Testis (tissue), 3 donors: Measurements from ENCODE around the gene S100A5. TPM values are rescaled to one million over a fixed set of nuclear protein-coding genes. Genes with fewer than 3 reads are reported as not detected.

ENCODE experiments used
- DNase-seq: peaks from one replicate; pipeline ENCODE4 v3.0.0-alpha.2; 2019
- H3K27ac ChIP-seq, 2 donors: fragments of 200-600 bp; sonication (generic); one replicate each; pipeline ENCODE4 v1.5.1; 2019
- H3K27me3 ChIP-seq: fragments of 200-600 bp; sonication (generic); one replicate; pipeline ENCODE4 v1.5.1; 2019
- H3K36me3 ChIP-seq: fragments of 200-600 bp; sonication (generic); one replicate; pipeline ENCODE4 v1.5.1; 2017; ENCODE audit warnings: low read depth; ENCODE audit errors: missing control alignments
- H3K4me1 ChIP-seq: fragments of 200-600 bp; sonication (generic); one replicate; pipeline ENCODE4 v1.5.1; 2019
- H3K4me3 ChIP-seq, 2 donors: fragments of 200-600 bp; sonication (generic); one replicate each; pipeline ENCODE4 v1.5.1; 2017 to 2019
- H3K9me3 ChIP-seq: fragments of 200-600 bp; sonication (generic); one replicate; pipeline ENCODE4 v1.5.1; 2017
- POLR2A ChIP-seq: fragments of 450-650 bp; IDR thresholded peaks from one replicate; pipeline ENCODE4 v1.6.1; 2017; ENCODE audit warnings: antibody characterized with exemption, mild to moderate bottlenecking, moderate library complexity
- WGBS, 2 donors: methylation state at CpG; one replicate each; pipeline ENCODE4 v1.1.5; 2018; 5-methylcytosine and 5-hydroxymethylcytosine counted together
- intact Hi-C: fragments of 100-400 bp; cut with DNase I; formaldehyde crosslinking; loops from one replicate; pipeline ENCODE4 v1.15.1; 2023; ENCODE audit warnings: low total_unique reads
- polyA plus RNA-seq: library from polyadenylated mRNA; stranded (reverse); fragments of 350-450 nt; fragmentation: Illumina TruSeq; extraction: RNeasy Lipid Tissue Mini Kit (QIAGEN cat#74804); gene quantifications from one replicate; pipeline ENCODE4 v1.2.3, GENCODE V29; 2014; ENCODE audit warnings: low read depth, low replicate concordance; ENCODE audit not compliant: insufficient read depth
- total RNA-seq, 2 donors: library from RNA; depleted of rRNA; stranded (reverse); fragments of >200 nt; gene quantifications; one replicate each; pipeline ENCODE4 v1.2.3, GENCODE V29; 2016
- TF ChIP-seq, protein P1 (sequence below), 3 experiments: fragments of 450-650 bp in 2 of 3; fragments of 200-600 bp in 1 of 3; sonication (generic) in 1 of 3; IDR thresholded peaks; one replicate each; pipeline ENCODE4 v1.5.1; 2016 to 2019; ENCODE audit warnings: antibody characterized with exemption in 3 of 3, mild to moderate bottlenecking in 2 of 3, moderate library complexity in 1 of 3

Gene S100A5
- total and polyA plus RNA-seq, 3 donors from 2014 or later = 1.3 TPM; not detected in 2

DNA sequence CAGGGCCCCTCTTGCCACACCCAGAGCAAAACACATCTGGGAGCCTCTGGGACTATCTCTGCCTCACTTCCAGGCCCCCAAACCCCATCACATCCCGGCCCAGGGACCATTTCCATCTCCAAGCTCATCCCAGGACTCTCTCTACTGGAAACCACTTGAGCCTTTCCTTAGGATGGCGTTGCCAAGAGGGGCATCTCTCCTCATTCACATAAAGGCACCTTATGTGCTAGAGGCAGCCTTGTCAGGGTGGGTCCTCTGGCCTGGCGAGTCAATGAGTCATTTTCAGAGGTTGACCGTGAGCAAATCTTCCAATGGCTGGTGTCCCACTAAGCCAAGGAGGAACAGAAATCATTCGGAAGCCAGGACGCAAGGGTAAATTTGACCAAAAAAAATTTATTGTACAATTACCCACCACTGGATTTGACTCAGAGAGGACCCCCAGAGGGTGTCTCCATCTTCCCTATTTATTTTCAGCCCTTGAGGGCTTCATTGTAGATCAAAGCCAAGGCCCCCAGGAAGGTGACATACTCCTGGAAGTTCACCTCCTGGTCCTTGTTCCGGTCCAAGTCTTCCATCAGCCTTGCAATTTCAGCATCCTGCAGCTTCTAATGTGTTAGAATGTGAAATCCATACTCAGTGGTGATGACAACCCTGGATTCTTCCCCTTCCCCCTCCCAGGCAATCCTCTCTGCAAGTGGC is 6.4 kb downstream of the S100A5 start:
- H3K4me3 ChIP-seq = peak overlapping the region; percentile 70 to 79
- no peaks in the 10 kb centered on the region for H3K27me3 ChIP-seq
- DNase-seq = no peak
- H3K9me3 ChIP-seq = no peaks in the 10 kb centered on the region
- 82 to 87% methylated on average over 7 of the region's 7 CpGs for WGBS, 2 donors
- intact Hi-C loops = loop anchor here (5.0 kb wide), 1 partner anchor 33 kb away; the partner anchor contains the start of gene S100A2
- no peaks in the 10 kb centered on the region for H3K36me3 ChIP-seq
- H3K4me1 ChIP-seq = peaks cover 15% of the 10 kb centered on the region
- TF ChIP-seq POLR2A = no peak
- TF ChIP-seq, protein P1, sequence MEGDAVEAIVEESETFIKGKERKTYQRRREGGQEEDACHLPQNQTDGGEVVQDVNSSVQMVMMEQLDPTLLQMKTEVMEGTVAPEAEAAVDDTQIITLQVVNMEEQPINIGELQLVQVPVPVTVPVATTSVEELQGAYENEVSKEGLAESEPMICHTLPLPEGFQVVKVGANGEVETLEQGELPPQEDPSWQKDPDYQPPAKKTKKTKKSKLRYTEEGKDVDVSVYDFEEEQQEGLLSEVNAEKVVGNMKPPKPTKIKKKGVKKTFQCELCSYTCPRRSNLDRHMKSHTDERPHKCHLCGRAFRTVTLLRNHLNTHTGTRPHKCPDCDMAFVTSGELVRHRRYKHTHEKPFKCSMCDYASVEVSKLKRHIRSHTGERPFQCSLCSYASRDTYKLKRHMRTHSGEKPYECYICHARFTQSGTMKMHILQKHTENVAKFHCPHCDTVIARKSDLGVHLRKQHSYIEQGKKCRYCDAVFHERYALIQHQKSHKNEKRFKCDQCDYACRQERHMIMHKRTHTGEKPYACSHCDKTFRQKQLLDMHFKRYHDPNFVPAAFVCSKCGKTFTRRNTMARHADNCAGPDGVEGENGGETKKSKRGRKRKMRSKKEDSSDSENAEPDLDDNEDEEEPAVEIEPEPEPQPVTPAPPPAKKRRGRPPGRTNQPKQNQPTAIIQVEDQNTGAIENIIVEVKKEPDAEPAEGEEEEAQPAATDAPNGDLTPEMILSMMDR (IDR thresholded peaks at IDR 0.05) = no peak
- peak overlapping the region; percentile 95 to 96 for H3K27ac ChIP-seq

- WGBS, 2 donors = 33 to 55% methylated on average over 11 to 13 of the region's 13 CpGs
Measured at GRCh38 chr1:153533689-153534201, 7.0 kb downstream of the S100A5 start.

DNA sequence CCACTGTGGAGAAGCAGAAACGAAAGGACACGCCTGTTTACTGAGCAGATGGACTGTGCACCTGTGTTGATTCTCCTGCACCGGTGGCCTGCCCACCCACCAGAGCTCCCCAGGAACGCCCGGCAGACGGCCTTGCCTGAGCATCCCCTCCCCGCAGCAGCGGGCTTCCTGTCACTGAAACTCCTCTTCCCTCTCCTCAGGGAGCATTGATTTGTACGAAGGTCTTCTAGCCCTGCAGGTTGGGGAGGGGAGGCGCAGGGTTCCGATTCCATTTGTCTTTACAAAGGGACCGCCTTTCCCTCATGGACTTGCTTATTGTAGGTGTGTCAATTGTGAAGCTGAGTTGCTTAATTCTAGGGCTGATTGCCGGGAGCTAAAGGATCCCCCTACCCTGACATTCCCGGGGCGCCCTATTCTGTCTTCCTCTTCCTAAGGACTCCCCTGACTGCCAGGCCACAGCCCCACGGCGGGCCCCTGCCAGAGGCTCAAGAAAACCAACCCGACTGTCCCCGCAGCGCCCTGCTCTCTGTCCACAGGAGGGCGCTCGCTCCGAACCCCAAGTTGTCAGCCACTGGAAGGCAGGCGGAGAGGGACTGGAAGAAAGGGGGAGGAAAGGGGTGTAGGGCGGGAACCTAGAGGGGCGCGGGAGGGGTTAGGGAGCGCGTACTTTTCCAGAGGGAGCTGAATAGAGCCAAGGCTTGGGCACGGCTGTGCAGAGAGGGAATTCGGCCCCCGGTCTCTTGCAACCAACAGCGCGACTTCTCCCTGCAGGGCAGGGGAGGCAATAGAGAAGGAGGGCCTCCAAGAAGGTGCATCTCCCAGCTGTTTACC is 7.8 kb downstream of the S100A5 start:
- Histone ChIP-seq H3K27ac (peak overlapping the region in 1 of 2 donors; percentile 96), H3K4me1 (peaks cover 15% of the 10 kb centered on the region), H3K36me3 (no peaks in the 10 kb centered on the region), H3K9me3 (no peaks in the 10 kb centered on the region), H3K4me3 (peak overlapping the region in 1 of 2 donors; percentile 36), H3K27me3 (no peaks in the 10 kb centered on the region)
- WGBS, 2 donors = 21 to 33% methylated on average over 31 to 34 of the region's 34 CpGs
- TF ChIP-seq, protein P1 (IDR thresholded peaks at IDR 0.05) = peak; percentile 54 to 83 (median 81)
- TF ChIP-seq POLR2A = no peak
- DNase-seq = peak; percentile 85
- intact Hi-C loops = loop anchor here (5.0 kb wide), 1 partner anchor 34 kb away; the partner anchor contains the start of gene S100A2

More at GRCh38 chr1:153533689-153534201, 7.0 kb downstream of the S100A5 start:
- Histone ChIP-seq H3K9me3 (no peaks in the 10 kb centered on the region), H3K27me3 (no peaks in the 10 kb centered on the region), H3K27ac (peak overlapping the region in 1 of 2 donors; percentile 96), H3K4me1 (peaks cover 15% of the 10 kb centered on the region), H3K36me3 (no peaks in the 10 kb centered on the region), H3K4me3 (peak overlapping the region in 1 of 2 donors; percentile 36)
- DNase-seq = no peak
- TF ChIP-seq, protein P1 (IDR thresholded peaks at IDR 0.05) = no peak
- TF ChIP-seq POLR2A = no peak
- intact Hi-C loops = loop anchor here (5.0 kb wide), 1 partner anchor 34 kb away; the partner anchor contains the start of gene S100A2

DNA sequence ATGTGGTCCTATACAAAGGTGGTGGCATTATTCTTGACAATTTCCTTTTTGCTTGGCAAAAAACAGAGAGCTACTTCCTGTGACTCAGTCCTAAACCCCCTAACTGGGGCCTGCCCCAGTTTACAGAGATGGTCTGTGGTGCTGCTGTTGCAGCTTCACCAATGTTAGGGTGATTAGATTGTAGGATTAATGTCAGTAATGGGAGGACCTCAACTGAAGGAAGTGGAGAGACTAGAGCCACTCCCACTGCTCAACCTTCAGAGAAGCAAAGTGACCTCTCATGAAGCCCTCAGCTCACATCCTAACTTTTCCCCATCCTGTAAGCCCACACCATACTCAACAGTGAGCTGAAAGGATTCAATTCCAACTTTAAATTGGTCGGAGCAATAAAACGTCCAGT is 8.6 kb downstream of the S100A5 start:
- no peak overlapping the region for H3K4me3 ChIP-seq
- intact Hi-C loops = loop anchor here (5.0 kb wide), 1 partner anchor 35 kb away; the partner anchor contains the start of gene S100A2
- no peak for DNase-seq
- WGBS, 2 donors = 66 to 70% methylated on average over 2 of the region's 2 CpGs
- no peaks in the 10 kb centered on the region for H3K36me3 ChIP-seq
- H3K27ac ChIP-seq = no peak overlapping the region
- H3K4me1 ChIP-seq = peaks cover 15% of the 10 kb centered on the region
- no peaks in the 10 kb centered on the region for H3K9me3 ChIP-seq
- no peak for TF ChIP-seq POLR2A
- TF ChIP-seq, protein P1 (IDR thresholded peaks at IDR 0.05) = no peak
- no peaks in the 10 kb centered on the region for H3K27me3 ChIP-seq
